Activated naive CD4-positive, alpha-beta T cell treated with anti-CD3 and anti-CD28 coated beads, Interleukin-2, amount 50 U/mL, for 16 hours (primary cell): ENCODE measurements around the gene PITPNM1.
"Not testable (repeated sequence)": the region's sequence is repeated elsewhere in the genome, so short reads cannot be mapped to it uniquely, and the experiment has no call there.

Experiments used
- DNase-seq: peaks from one replicate; pipeline ENCODE4 v3.0.0-alpha.2; 2020

The PITPNM1 gene

DNA sequence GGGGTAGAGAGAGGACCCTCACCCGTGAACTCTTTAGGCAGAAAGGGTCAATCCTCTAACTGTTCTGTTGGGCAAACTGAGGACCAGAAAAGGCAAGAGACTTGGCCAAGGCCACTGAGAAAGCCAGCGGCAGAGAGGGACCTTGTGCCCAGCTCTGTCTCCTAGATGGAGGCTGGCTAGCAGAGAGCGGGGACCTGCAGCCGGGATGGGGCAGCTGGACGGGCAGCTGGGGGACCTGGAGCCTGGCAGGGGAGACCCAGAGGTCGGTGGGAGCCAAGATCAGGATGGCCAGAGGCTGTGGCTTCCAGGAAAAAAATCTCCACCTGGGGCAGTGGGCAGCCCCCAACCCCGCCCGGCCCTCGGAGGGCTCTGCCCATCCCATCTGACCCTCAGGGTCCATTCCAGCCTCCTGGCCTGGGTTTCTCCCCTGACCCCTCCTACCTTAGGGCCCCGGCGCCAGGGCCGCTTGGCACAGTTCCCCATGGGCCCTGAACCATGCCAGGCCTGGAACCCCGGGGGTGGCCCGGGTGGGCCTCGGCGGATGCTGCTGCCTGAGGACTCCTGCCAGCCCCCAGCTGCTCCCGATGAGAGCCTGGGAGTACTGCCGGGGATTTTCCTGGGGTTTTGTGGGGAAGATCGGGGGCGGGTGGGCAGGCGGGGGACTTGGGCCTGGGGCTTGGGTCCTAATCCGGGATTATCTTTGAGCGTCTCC lies 17.8 kb upstream of the PITPNM1 start, which contains the start of gene CABP2:
Gene CABP2 (minus strand): TSS at position 603 of the 712 bp plus-strand sequence. CDS start 120 bp downstream, at position 483.
- DNase-seq: no peak

DNA sequence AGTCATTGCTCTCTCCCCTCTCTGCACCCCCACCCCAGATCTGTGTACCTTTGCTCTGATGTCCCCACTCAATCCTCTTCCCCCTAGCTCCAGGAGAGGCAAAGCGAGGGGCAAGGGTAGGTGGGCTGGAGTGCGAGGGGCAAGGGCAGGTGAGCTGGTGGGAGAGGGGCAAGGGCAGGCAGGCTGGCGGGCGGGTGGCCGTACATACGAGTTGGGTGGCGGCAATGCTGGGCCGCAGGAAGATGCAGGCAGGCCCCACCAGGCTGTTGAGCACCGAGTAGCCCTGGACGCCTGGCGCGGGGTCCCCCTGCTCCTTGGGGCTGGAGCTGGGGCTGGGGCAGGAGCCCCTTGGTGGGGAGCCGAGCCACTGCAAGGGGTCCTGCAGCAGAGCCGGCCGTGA lies 17.2 kb upstream of the PITPNM1 start:
- no peak for DNase-seq

DNA sequence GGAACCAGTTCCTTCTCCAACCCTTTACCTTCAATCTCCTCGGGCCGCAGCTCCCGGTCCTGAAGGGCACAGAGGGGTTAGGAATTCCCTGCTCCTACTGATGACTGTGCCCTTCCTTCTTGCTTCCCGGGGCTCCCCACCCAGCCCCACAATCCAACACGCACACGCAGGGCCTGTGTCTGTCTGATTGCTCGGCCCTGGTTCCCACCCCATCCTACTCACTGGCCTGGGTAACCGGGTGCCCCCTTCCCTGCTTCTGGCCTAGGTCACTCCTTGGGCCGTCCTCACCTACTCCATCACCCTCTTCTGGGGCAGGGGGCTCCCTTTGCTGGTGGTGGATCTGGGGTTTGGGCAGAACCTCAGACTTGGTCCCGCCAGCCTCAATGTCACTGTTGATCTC lies 16.8 kb upstream of the PITPNM1 start:
- DNase-seq: no peak

DNA sequence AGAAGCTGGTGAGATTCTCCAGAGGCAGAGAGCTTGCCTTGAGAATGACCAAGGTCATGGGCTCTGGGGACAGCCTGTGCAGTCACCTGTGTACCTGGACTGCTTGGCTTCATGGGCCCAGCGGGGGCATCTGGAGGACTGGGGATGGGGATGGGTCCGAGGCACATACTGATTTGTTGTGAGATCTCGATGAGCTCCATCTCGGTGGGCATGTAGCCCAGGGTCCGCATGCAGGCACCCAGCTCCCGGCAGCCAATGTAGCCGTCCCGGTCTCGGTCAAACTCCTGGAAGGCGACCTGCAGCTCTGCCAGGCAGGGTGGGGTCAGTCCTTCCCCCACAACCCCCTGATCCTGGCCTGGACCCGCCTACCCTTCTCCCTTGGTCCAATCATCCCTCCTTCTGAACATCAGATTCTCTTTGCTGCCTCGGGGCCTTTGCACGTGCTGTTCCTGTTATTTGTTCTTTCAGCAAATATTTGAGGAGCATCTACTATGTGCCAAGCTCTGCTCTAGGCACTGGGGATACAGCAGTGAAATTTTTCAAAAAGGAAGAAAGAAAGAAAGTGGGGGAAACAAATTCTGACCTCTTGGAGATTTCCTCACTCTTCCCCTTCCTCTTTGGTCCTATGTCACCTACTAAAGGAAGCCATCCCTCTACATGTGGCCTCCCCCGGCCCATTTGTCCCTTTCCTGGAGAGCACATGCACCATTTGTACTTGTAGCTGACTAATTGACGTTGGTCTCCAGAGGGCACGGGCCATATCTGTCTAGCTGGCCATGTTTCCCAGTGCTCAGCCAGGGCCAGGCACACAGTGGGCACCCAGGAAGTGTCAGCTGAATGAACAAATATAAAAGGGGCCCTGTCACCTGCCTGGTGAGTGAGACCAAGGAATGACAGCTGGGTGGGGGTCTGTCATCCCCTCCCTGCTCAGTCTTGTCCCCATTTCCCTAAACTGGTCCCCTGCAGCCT lies 16.0 kb upstream of the PITPNM1 start:
- no peak for DNase-seq

DNA sequence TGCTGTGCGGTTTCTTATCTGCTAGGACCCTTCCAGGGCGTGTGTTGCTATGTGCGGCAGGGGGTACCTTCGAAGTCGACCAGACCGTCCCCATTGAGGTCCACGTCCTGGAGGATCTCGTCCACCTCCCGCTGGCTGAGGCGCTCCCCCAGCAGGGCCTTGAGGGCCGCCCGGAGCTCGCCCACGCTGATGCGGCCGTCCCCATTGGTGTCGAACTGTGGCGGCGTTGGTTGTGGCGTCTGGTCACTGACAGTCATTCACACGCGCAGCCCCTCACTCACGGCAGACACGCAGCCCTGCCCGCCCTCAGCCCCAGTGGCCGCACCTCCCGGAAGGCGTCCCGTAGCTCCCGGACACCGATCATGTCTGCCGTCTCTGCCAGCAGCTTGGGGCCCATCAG lies 14.6 kb upstream of the PITPNM1 start:
- DNase-seq: no peak

DNA sequence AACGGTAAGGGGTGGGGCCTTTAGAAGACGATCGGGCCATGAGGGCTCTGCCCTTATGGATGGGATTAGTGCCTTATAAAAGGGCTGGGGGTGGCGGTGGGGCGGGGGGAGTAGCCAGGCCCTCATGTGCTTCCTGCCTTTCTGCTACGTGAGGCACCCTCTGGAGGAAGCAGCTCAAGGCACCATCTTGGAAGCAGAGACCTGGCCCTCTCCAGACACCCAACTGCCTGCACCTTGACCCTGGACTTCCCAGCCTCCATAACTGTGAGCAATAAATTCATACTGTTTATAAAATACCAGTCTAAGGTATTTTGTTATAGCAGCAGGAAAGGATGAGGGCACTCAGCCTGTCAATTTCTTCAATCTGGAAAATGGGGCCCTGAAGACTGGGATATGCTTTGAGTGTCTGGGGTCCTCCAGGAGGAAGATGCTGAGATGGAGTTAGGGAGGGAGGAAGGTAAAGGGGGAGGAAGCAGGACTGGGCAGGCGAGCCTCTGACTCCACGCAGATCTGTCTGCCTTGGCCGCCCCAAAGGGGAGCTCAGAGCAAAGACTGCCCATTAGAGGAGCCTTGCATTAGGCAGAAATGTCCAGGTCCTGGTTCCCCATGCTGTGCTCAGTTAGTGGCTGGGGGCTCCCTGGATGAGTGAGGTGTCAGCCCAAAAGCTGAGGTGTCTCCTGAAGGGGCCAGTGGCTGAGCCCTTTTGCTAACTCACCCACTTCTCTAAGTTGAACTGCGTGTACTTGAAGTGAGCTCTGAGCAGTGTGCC lies 12.8 kb upstream of the PITPNM1 start:
- no peak for DNase-seq

DNA sequence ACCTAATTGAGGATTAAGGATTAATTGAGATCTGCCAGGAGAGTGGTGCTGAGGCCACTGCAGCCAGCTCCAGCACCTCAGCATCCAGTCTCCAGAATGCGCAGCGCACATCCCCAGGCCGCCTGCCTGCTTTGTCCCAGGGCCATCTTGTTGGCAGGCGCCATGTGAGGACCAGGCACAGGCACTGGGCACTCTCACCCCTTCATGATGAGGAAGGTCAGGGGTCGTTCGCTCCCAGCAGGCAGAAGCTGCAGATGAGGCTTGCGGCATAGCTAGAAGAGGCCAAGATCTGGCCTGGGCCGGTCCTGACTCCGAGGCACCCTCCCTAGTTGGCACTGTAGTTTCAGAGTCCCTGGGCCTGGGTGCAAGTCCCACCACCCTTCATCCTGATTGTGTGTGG lies 11.6 kb upstream of the PITPNM1 start:
- DNase-seq: no peak

DNA sequence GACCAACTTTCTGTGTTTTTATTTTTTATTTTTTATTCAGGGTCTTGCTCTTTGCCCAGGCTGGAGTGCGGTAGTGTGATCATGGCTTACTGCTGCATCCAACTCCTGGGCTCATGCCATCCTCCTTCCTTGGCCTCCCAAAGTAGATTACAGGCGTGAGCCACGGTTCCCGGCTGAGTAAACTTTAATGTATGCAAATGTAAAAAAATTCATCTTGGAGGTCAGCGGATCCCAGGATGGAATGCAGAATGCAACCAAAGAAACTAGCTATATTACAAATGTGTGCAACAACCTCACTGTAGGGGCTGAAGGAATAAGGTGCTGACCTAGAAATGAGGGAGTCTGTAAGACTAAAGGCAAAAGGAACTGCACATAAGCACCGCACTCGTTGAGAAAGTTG lies 9.0 kb upstream of the PITPNM1 start:
- DNase-seq: no peak

DNA sequence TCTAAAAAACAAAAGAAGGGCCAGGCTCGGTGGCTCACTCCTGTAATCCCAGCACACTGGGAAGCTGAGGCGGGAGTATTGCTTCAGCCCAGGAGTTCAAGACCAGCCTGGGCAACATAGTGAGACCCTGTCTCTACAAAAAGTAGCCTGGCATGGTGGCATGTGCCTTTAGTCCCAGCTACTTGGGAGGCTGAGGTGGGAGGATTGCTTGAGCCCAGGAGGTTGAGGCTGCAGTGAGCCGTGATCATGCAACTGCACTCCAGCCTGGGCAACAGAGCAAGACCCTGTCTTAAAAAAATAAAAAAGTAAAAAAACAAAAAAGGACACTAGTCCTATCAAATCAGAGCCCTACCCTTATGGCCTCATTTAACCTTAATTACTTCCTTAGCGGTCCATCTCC lies 6.4 kb upstream of the PITPNM1 start:
- DNase-seq: not testable (repeated sequence)

DNA sequence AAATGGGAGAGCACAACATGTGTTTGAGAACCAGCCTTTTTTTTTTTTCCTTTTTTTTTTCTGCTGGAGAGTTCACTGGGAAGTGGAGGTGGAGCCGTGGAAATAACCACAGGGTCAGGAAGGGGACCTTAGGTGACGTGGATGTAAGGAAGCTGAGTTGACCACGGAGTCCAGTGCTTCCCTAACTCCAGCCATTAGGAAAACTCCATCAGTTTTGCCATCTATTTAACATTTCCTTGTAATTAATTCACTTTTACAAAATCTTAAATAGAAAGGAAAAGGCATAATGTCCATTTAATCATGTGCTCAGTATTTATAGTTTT lies 4.8 kb upstream of the PITPNM1 start:
- no peak for DNase-seq

DNA sequence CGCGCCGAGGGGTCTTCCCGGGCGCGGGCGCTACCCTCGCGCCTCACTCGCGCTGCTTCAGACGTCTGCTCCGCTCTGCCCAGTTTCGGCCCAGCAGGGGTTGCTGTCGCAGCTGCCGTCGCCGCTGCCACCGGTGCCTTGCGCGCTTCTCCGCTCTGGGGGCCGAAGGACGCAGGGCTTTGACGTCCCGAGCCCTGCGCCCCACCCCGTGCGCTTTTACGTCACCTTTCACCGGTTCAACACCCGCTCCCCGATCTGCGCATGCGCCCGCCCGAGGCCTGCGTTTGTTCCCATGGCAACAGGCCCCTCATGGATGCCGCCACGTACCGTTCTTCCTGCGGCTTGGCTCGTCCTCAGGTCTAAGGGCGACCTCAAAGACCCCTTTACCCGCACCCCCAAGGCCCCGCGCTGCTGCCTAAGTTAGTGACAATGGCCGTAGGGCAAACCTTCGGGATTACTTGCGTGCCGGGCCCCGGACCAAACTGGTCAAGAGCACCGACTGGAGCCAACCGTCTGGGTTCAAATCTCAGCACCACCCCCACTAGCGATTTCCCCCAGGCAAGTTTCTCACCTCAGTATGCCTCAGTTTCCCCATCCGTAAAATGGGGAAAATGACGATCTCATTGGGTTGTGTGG lies 3.4 kb upstream of the PITPNM1 start:
- DNase-seq: peak; percentile 99

DNA sequence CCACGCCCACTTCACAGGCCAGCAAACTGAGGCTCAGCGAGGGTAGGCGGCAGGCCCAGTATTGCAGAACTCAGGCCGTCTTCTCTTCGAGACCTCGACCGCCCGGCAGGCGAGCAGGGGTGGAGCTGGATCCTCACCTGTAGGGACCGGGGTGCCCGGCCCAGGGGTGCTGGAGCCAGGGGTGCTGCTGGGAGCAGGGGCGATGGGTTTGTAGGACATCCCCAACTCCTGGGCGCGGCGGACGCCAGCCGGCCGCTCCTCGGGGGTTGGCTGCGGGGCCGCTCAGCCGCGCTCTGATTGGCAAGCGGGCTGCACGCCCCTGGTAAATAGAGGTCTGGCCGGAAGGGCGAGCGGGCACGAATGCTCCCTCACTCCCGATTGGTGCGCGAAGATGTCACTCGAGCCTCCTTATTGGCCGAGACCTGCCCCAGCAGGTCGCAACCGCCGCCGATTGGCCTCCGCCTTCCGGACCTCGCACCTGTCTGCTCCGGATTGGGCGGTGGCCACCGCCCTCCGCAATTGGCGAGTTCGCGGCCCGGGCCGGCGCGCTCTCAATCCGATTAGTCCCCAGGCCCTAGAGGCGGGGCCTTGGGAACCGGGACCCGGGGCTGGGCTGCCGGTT lies 2.8 kb upstream of the PITPNM1 start, which contains the start of gene CDK2AP2:
Gene CDK2AP2 (minus strand): TSS at position 299 of the 622 bp plus-strand sequence. CDS start 80 bp downstream, at position 219.
- peak; percentile 98 for DNase-seq

DNA sequence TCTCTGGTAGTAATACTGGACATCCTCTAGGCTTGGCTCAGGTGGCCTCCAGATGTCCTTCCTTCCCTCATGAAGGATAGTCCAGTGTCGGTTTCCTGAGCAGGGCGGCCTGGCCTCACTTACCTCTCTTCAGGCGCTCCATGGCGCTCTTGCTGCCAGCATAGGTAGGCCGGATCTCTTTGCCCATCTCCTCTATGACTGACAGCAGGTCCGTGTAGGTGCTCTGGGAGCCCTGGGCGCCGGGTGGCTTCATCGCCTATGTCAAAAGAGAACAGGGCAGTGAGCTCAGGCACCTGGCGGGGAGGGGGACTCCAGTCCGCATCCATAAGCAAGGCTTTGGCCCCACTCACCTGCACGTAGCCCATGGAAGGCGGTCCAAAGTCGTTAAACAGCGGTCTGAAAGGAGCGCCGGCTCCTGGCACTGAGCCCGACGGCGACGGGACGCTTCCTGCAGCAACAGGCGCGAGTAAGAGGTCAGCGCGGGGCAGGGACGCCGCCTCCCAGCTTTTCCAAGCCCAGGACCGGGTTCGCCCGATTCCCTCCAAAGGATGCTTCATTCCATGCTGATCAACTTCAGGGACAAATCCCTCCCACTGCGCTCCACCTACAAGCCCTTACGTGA lies 2.2 kb upstream of the PITPNM1 start:
- DNase-seq: no peak

DNA sequence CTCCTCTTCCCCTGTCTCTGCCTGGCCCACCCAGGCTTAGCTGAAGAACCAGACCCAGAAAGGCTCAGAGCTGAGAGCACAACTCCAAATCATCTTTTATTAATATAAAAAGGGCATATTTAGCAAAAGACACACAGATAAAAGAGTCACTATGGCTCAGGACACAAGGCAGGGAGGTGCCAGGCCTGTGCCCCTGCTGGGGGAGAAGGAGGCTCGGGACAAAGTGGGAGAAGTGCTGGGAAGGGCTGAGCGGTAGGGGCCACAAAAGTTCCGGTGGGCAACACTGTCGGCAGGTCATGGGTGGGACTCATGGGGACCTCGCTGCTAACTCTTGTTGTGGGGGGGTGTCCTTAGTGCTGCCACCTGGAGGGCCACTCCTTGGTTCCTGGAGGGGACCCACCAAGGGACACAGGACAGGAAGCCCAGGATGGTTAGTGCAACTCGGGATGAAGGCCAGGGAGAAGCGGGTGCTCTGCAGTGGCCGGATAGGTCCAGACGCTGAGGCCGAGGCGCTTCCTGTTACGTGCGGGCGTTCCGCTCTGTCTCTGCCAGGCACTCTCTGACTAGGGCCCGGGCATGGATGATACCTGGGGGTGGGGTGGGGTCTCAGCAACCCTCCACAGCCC lies 1.4 kb upstream of the PITPNM1 start:
- no peak for DNase-seq

DNA sequence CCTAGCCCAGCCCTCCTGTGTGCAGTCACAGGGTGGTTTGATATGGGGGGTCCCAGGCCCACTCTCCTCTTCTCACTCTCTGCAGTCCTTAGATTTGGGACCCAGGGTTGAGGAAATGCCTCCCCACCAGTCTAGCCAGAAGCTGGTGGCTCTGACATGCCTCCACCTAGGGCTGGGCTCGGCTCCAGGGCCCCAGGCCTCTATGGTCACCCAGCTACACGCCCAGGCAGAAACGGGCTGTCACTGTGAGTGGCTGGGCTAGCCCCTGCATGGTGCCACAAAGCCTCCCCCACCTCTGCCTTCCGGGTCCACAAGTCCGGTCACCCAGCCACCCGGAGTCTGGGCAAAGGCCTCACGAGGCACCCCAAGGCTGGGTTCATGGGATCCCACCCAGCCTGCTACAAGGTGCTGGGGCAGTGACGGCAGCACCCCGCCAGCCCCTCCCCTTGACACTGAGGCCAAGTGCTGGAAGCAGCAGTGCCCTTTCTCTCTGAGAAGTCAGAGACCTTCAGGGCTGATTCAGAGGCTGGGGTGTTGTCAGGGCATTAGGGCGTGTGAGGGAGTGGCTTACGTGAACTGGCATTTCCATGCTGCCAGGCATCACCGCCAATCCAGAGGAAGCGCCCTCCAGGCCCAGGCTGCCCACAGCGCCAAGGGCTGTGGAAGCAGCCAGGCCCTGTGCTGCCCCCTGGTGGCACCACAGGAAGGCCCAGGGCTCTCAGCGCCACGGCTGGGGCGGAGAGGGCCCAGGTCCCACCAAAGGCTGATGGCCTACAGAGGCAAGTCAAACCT lies 638 bp upstream of the PITPNM1 start:
- DNase-seq: peak; percentile 91

DNA sequence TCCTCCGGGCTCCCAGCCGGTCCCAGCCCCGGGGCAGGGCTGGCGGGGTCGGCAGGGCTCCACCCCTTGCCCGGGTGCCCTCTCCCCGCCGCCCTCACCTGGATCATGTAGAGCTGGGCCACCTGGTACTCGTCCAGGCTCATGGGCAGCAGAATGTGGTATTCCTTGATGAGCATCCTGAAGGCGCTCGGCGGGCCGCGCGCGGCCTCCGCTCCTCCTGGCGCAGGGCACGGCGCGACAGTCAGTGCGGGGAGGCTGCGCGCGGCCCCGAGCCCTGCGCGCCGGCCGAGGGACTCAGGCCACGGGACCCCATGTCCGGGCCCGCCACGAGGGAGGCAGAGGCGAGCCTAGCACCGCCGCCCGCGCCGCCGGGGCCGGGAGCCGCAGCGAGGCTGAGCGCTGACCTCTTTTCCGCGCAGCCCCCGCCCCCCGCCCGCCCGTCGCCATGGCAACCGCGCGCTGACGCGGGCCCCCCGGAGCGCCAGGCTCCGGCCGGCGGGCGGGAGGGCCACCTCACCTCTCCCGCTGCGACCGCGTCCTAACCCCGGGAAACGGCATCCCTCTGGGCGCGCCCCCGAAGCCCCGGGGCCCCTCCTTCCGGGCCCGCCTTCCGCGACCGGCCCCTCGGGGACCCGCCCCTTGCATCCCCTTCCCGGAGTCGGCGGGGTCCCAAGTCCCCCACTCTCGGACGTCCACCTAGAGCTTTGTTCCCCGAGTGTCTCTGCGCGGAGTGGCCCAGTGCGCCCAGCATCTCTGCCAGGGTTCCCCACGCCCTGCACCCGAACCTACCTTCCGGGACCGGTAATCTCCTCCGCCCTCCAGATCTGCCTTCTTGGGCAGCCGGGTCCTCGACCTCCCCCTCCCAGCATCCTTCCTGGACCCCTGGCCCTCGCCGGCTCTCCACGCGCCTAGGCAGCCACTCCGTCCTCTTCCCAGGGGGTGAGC lies 886 bp downstream of the PITPNM1 start:
- no peak for DNase-seq

DNA sequence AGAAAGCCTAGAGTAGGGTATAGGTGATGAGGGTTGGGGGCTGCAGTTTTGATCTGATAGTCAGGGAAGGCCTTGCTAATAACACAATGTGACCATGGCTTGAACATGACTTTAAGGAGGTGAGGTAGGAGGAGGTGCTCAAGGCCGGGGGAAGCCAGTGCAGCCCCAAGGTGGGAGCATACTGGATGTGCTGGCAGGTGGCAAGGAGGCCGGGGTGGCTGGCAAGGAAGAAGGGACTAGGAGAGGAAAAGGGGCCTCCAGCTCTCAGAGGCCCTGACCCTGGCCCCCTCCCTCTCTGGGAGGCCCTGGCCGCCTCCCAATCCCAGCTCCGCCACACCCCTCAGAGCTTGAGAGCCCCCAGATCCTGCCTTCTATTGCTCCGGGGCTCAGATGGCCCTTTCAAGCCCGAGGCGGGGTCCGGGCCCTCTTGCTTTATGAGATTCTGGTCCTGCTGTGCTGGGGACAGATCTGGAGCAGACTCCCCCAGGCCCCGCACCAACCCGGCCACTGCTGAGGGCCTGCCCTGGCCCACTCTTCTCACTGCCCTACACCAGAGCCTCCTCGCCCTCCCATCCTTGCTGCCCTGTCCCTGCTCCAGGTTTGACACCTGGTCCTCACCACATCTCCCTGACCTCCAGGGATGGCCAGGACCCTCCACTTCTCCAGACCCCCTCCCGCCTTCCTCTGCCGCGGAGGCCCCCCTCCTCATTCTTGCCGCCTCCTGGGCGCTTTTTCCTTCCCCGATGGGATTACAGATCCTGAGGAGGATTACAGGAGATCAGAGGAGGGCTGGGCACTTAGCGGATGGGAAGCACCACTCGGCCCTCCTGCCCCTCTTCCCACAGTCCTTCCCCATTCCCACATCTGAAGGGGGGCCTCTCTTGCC lies 1.8 kb downstream of the PITPNM1 start:
- no peak for DNase-seq

DNA sequence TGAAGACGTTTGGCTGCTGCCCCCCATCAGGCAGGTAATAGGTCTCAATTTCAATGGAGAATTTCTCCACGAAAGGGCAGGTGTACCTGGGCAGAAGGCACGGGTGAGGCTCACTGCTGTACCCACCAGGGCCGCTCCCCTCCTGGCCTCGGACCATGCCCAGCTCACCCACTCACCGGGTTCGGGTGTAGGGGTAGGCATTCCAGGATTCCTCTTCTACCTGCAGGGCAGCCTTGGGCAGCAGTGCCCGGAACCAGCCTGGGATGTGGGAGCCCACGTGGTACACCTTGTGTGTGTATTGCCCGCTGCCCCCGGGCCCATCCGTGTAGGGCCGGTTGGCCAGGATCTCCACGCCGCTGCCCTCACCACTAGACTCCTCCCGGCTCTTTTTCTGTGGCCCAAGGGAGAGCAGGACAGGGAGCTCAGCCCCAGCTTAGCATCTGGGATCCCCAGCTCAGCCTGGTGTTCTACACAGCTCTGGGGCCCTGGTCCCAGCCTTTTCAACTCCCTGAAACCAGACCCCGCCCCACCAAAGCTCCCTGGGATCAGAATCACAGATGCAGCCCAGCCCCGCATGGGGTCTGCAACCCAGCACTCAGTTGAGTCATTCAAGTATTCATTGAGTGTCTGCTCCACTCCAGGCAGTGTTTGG lies 2.7 kb downstream of the PITPNM1 start:
- no peak for DNase-seq
